GM12801 (cell line): Measurements from ENCODE around the gene ATP6V0A1.

ENCODE experiments used
- CTCF ChIP-seq: IDR thresholded peaks from one replicate; pipeline ENCODE4 v1.5.1; 2011; ENCODE audit warnings: control low read depth; ENCODE audit not compliant: insufficient read length; ENCODE audit errors: extremely low read depth

ATP6V0A1 gene

GRCh38 chr17:42424991-42425610 lies 33.6 kb upstream of the ATP6V0A1 start:
- no peak for TF ChIP-seq CTCF

GRCh38 chr17:42428141-42428944 lies 30.3 kb upstream of the ATP6V0A1 start:
- TF ChIP-seq CTCF = peak; percentile 21

- TF ChIP-seq CTCF = no peak
Observed at GRCh38 chr17:42429726-42430447, 28.8 kb upstream of the ATP6V0A1 start.

GRCh38 chr17:42431758-42432161 lies 26.9 kb upstream of the ATP6V0A1 start:
- no peak for TF ChIP-seq CTCF

- TF ChIP-seq CTCF = no peak
Observed at GRCh38 chr17:42436391-42436790, 22.3 kb upstream of the ATP6V0A1 start.

- no peak for TF ChIP-seq CTCF
Observed at GRCh38 chr17:42438600-42439567, 19.8 kb upstream of the ATP6V0A1 start.
